ENCODE results near the gene SYT17. TPM values are rescaled to one million over a fixed set of nuclear protein-coding genes. Genes with fewer than 3 reads are reported as not detected.

Gene SYT17
- total RNA-seq, 2 experiments from 2014 or later: 6.2 to 10.3 TPM

DNA sequence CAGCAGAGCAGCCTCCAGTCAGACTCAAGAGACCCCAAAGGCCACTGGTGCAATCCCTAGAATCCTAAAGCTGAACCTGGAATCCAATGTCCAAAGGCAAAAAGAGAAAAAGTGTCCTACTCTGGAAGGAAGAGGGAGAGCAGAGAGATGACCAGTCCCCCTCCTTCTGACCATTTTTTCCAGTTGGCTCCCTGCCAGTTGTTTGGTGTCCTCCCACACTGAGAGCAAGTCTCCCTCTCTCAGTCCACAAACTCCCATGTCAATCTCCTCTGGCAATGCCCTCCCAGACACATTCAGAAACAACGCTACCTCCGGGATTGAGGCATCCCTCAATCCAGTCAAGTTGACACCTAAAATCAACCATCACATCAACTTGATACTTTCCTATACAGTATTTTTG lies 113.2 kb downstream of the SYT17 start:
- Histone ChIP-seq H4K20me1 (ENCODE audit: insufficient read depth, low read length) (no peaks in the 10 kb centered on the region), H2AFZ (ENCODE audit: low read length) (no peak overlapping the region), H3K4me2 (ENCODE audit: low read length) (no peak overlapping the region), H3K36me3 (ENCODE audit: insufficient read depth, low read length) (no peaks in the 10 kb centered on the region), H3K4me1 (ENCODE audit: insufficient read depth, low read length, poor library complexity, severe bottlenecking) (no peaks in the 10 kb centered on the region), H3K9me3 (ENCODE audit: low read length) (no peaks in the 10 kb centered on the region), H3K9me2 (ENCODE audit: insufficient read depth, low read length) (no peaks in the 10 kb centered on the region), H3K79me2 (ENCODE audit: insufficient read depth, low read depth, low read length) (no peaks in the 10 kb centered on the region), H3K27ac (ENCODE audit: low read depth, low read length, poor library complexity, severe bottlenecking) (no peak overlapping the region), H3K4me3 (ENCODE audit: low read depth, low read length, poor library complexity, severe bottlenecking) (no peak overlapping the region)
- BruUV-seq (replicated peaks): no TSS peak
- TF ChIP-seq EZH2phosphoT487 (IDR thresholded peaks at IDR 0.05; ENCODE audit: borderline replicate concordance, low read depth, low read length): no peak
- TF ChIP-seq, protein P1, sequence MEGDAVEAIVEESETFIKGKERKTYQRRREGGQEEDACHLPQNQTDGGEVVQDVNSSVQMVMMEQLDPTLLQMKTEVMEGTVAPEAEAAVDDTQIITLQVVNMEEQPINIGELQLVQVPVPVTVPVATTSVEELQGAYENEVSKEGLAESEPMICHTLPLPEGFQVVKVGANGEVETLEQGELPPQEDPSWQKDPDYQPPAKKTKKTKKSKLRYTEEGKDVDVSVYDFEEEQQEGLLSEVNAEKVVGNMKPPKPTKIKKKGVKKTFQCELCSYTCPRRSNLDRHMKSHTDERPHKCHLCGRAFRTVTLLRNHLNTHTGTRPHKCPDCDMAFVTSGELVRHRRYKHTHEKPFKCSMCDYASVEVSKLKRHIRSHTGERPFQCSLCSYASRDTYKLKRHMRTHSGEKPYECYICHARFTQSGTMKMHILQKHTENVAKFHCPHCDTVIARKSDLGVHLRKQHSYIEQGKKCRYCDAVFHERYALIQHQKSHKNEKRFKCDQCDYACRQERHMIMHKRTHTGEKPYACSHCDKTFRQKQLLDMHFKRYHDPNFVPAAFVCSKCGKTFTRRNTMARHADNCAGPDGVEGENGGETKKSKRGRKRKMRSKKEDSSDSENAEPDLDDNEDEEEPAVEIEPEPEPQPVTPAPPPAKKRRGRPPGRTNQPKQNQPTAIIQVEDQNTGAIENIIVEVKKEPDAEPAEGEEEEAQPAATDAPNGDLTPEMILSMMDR (conservative IDR thresholded peaks at IDR 0.05; ENCODE audit: low read length): no peak
- DNase-seq (ENCODE audit: low spot score): no peak
- intact Hi-C loops (cut with micrococcal nuclease; ENCODE audit: unreplicated experiment): no loop called here
- CTCF ChIA-PET (ENCODE audit: unreplicated experiment): no interaction called here
- POLR2A ChIA-PET: no interaction called here

DNA sequence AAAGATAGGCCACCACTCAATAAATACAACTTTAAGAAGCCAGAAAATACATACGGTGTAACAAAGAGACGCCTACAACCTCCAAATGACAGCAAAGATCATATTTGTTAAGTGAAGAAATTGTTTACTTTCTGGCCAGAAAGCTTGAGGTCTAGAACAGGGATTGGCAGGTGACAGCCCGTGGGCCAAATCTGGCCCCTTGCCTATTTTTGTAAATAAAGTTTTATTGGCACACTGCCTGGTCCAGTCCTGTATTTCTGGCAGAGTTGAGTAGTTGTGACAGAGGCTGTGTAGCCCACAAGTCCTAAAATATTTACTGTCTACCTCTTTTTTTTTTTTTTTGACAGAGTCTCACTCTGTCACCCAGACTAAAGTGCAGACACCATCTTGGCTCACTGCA lies 114.1 kb downstream of the SYT17 start:
- no peaks in the 10 kb centered on the region for H3K4me1 ChIP-seq (ENCODE audit: insufficient read depth, low read length, poor library complexity, severe bottlenecking)
- TF ChIP-seq EZH2phosphoT487 (IDR thresholded peaks at IDR 0.05; ENCODE audit: borderline replicate concordance, low read depth, low read length): no peak
- TF ChIP-seq, protein P1 (conservative IDR thresholded peaks at IDR 0.05; ENCODE audit: low read length): no peak
- H3K9me3 ChIP-seq (ENCODE audit: low read length): no peaks in the 10 kb centered on the region
- no peaks in the 10 kb centered on the region for H3K79me2 ChIP-seq (ENCODE audit: insufficient read depth, low read depth, low read length)
- ChIA-PET CTCF (ENCODE audit: unreplicated experiment) (no interaction called here), POLR2A (no interaction called here)
- no peak overlapping the region for H3K27ac ChIP-seq (ENCODE audit: low read depth, low read length, poor library complexity, severe bottlenecking)
- H3K4me2 ChIP-seq (ENCODE audit: low read length): no peak overlapping the region
- no TSS peak for BruUV-seq (replicated peaks)
- no peak overlapping the region for H3K4me3 ChIP-seq (ENCODE audit: low read depth, low read length, poor library complexity, severe bottlenecking)
- DNase-seq (ENCODE audit: low spot score): no peak
- no peaks in the 10 kb centered on the region for H4K20me1 ChIP-seq (ENCODE audit: insufficient read depth, low read length)
- no peak overlapping the region for H2AFZ ChIP-seq (ENCODE audit: low read length)
- H3K36me3 ChIP-seq (ENCODE audit: insufficient read depth, low read length): no peaks in the 10 kb centered on the region
- no peaks in the 10 kb centered on the region for H3K9me2 ChIP-seq (ENCODE audit: insufficient read depth, low read length)
- intact Hi-C loops (cut with micrococcal nuclease; ENCODE audit: unreplicated experiment): no loop called here

- Histone ChIP-seq H3K27ac (ENCODE audit: low read depth, low read length, poor library complexity, severe bottlenecking) (no peak overlapping the region), H3K79me2 (ENCODE audit: insufficient read depth, low read depth, low read length) (no peaks in the 10 kb centered on the region), H4K20me1 (ENCODE audit: insufficient read depth, low read length) (no peaks in the 10 kb centered on the region), H3K4me2 (ENCODE audit: low read length) (no peak overlapping the region), H3K4me3 (ENCODE audit: low read depth, low read length, poor library complexity, severe bottlenecking) (no peak overlapping the region), H3K9me3 (ENCODE audit: low read length) (no peaks in the 10 kb centered on the region), H3K4me1 (ENCODE audit: insufficient read depth, low read length, poor library complexity, severe bottlenecking) (no peaks in the 10 kb centered on the region), H3K9me2 (ENCODE audit: insufficient read depth, low read length) (no peaks in the 10 kb centered on the region), H2AFZ (ENCODE audit: low read length) (no peak overlapping the region), H3K36me3 (ENCODE audit: insufficient read depth, low read length) (no peaks in the 10 kb centered on the region)
- DNase-seq (ENCODE audit: low spot score): no peak
- no TSS peak for BruUV-seq (replicated peaks)
- intact Hi-C loops (cut with micrococcal nuclease; ENCODE audit: unreplicated experiment): no loop called here
- POLR2A ChIA-PET: interaction anchor here (0.6 to 0.7 kb wide), 2 partner anchors 189 to 204 kb away, joined by 3 read pairs; no protein-coding TSS in a partner anchor
- CTCF ChIA-PET (ENCODE audit: unreplicated experiment): no interaction called here
- no peak for TF ChIP-seq EZH2phosphoT487 (IDR thresholded peaks at IDR 0.05; ENCODE audit: borderline replicate concordance, low read depth, low read length)
- TF ChIP-seq, protein P1 (conservative IDR thresholded peaks at IDR 0.05; ENCODE audit: low read length): no peak
Observed at GRCh38 chr16:19283637-19284036, 115.6 kb downstream of the SYT17 start.
